Gastroesophageal sphincter (tissue), 3 donors: ENCODE data around the gene SAMD4A.

ENCODE experiments used
- EP300 ChIP-seq: sonication (generic); formaldehyde crosslinking; IDR thresholded peaks from one replicate; pipeline ENCODE4 v1.6.1; 2017; ENCODE audit warnings: antibody characterized with exemption, mild to moderate bottlenecking
- TF ChIP-seq, protein P1 (sequence below), 4 experiments: fragments of 200-600 bp in 2 of 4; fragments of 450-650 bp in 2 of 4; sonication (generic) in 1 of 4; IDR thresholded peaks; one replicate each; pipeline ENCODE4 v1.5.1; 2017 to 2019; ENCODE audit warnings: antibody characterized with exemption in 4 of 4, mild to moderate bottlenecking in 2 of 4, moderate library complexity in 2 of 4

DNA sequence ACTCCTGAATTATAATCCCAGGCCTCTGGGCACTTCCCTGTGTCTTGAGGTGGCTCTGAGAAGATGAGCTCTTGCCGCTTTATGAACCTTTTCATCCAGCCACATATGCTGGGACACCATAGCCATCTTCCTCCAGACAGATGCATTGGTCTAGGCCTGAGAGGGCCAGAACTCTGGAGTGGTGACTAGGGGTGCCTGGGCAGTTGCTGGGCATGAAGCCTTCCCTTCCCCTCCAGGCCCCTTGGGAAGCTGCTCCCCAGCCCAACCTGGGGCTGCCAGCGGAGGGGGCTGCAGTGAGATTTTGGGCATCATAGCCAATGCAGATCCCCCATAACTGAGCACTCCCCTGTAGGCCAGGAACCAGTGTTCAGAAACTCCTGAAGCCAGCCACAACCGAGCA lies 200.5 kb downstream of the SAMD4A start:
- TF ChIP-seq, protein P1, sequence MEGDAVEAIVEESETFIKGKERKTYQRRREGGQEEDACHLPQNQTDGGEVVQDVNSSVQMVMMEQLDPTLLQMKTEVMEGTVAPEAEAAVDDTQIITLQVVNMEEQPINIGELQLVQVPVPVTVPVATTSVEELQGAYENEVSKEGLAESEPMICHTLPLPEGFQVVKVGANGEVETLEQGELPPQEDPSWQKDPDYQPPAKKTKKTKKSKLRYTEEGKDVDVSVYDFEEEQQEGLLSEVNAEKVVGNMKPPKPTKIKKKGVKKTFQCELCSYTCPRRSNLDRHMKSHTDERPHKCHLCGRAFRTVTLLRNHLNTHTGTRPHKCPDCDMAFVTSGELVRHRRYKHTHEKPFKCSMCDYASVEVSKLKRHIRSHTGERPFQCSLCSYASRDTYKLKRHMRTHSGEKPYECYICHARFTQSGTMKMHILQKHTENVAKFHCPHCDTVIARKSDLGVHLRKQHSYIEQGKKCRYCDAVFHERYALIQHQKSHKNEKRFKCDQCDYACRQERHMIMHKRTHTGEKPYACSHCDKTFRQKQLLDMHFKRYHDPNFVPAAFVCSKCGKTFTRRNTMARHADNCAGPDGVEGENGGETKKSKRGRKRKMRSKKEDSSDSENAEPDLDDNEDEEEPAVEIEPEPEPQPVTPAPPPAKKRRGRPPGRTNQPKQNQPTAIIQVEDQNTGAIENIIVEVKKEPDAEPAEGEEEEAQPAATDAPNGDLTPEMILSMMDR (IDR thresholded peaks at IDR 0.05) = no peak
- no peak for TF ChIP-seq EP300
